ENCODE results near the gene DROSHA.

DNA sequence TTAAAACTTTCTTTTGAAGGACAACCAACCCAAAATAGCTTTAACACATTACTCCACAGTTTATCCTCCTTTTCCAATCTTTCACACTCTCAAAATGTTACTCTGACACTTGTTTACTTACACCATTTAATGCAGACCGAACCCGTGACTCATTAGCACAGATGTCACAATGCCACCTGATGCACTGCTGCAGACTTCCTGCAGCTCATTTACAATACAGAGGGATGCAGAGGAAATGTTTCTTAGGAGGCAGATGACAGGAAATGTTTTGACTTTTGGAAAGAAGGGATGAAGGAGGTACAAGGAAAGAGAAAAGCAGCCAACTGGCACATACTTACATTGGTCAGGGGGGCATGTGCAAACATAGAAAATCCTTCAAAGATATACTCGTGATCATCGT is 39.0 kb downstream of the DROSHA start:
- TF ChIP-seq, protein P1, sequence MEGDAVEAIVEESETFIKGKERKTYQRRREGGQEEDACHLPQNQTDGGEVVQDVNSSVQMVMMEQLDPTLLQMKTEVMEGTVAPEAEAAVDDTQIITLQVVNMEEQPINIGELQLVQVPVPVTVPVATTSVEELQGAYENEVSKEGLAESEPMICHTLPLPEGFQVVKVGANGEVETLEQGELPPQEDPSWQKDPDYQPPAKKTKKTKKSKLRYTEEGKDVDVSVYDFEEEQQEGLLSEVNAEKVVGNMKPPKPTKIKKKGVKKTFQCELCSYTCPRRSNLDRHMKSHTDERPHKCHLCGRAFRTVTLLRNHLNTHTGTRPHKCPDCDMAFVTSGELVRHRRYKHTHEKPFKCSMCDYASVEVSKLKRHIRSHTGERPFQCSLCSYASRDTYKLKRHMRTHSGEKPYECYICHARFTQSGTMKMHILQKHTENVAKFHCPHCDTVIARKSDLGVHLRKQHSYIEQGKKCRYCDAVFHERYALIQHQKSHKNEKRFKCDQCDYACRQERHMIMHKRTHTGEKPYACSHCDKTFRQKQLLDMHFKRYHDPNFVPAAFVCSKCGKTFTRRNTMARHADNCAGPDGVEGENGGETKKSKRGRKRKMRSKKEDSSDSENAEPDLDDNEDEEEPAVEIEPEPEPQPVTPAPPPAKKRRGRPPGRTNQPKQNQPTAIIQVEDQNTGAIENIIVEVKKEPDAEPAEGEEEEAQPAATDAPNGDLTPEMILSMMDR (conservative IDR thresholded peaks at IDR 0.05): no peak
- no peak for TF ChIP-seq ZFX (IDR thresholded peaks at IDR 0.05)

Data from C4-2B (cell line).